NCI-H82 treated with DMSO at 0.1 percent for 48 hours (cell line): ENCODE measurements around the gene FAM229A.
"Not testable (repeated sequence)": the region's sequence is repeated elsewhere in the genome, so short reads cannot be mapped to it uniquely, and the experiment has no call there.

Source experiments
- DNase-seq: peaks from one replicate; lab custom pipeline; 2025; ENCODE audit not compliant: unreplicated experiment; lab: John Stamatoyannopoulos, UW

The FAM229A gene

GRCh38 chr1:32362474-32363313 is at the start of gene FAM229A, which contains the start of gene TSSK3:
Gene FAM229A, minus strand, starts transcription at chr1:32362485. Its CDS starts 394 bp downstream, at chr1:32362091.
Gene TSSK3, plus strand, starts transcription at chr1:32362539. Its CDS starts 163 bp downstream, at chr1:32362702.
- DNase-seq, result no peak

- DNase-seq, result peak; percentile 82
Observed at GRCh38 chr1:32411261-32411660, 49.0 kb upstream of the FAM229A start.

GRCh38 chr1:32406629-32407111 is 44.4 kb upstream of the FAM229A start:
- no peak for DNase-seq

GRCh38 chr1:32405672-32406467 is 43.6 kb upstream of the FAM229A start:
- DNase-seq, result no peak

- peak; percentile 83 for DNase-seq
Observed at GRCh38 chr1:32404946-32405345, 42.7 kb upstream of the FAM229A start.

- peak; percentile 72 for DNase-seq
Observed at GRCh38 chr1:32400876-32401631, 38.8 kb upstream of the FAM229A start.

GRCh38 chr1:32399843-32400242 is 37.6 kb upstream of the FAM229A start:
- no peak for DNase-seq

GRCh38 chr1:32398401-32398800 is 36.1 kb upstream of the FAM229A start:
- no peak for DNase-seq

GRCh38 chr1:32396524-32396923 is 34.2 kb upstream of the FAM229A start:
- DNase-seq, result not testable (repeated sequence)

- DNase-seq, result peak; percentile 71
Observed at GRCh38 chr1:32394890-32395432, 32.7 kb upstream of the FAM229A start.

GRCh38 chr1:32394141-32394889 is 32.0 kb upstream of the FAM229A start, which contains the start of gene BSDC1:
Gene BSDC1, minus strand, starts transcription at chr1:32394441. Its CDS starts 27 bp downstream, at chr1:32394414.
- peak; percentile 99 for DNase-seq

- DNase-seq, result no peak
Observed at GRCh38 chr1:32393832-32394140, 31.5 kb upstream of the FAM229A start.

- no peak for DNase-seq
Observed at GRCh38 chr1:32393136-32393535, 30.9 kb upstream of the FAM229A start.

GRCh38 chr1:32392325-32392724 is 30.0 kb upstream of the FAM229A start:
- DNase-seq, result no peak

- DNase-seq, result no peak
Observed at GRCh38 chr1:32390904-32391870, 28.9 kb upstream of the FAM229A start.

- no peak for DNase-seq
Observed at GRCh38 chr1:32388641-32389040, 26.4 kb upstream of the FAM229A start.

- DNase-seq, result no peak
Observed at GRCh38 chr1:32386676-32387392, 24.5 kb upstream of the FAM229A start.

- DNase-seq, result no peak
Observed at GRCh38 chr1:32380057-32380456, 17.8 kb upstream of the FAM229A start.
